K562 (cell line): ENCODE data around the gene TXNDC8. TPM values are rescaled to one million over a fixed set of nuclear protein-coding genes. Genes with fewer than 3 reads are reported as not detected.

ENCODE experiments used
- ASH1L ChIP-seq: fragments of 450-650 bp; IDR thresholded peaks from 2 replicates; pipeline ENCODE4 v1.6.1; 2018; ENCODE audit warnings: borderline replicate concordance, mild to moderate bottlenecking, low read depth; ENCODE audit not compliant: partially characterized antibody
- FOXP1 ChIP-seq: sonication (generic); formaldehyde crosslinking; IDR thresholded peaks from 2 replicates; pipeline ENCODE4 v1.8.0; 2022; ENCODE audit warnings: mild to moderate bottlenecking, missing genetic modification reagents
- HEY1 ChIP-seq: fragments of 250-450 bp; sonication (Bioruptor Pico); IDR thresholded peaks from 2 replicates; pipeline ENCODE4 v1.5.0; 2020; ENCODE audit warnings: mild to moderate bottlenecking, moderate library complexity, borderline replicate concordance
- HMG20A ChIP-seq: fragments of 450-650 bp; formaldehyde crosslinking; conservative IDR thresholded peaks from 2 replicates; pipeline ENCODE4 v1.4.0; 2020; ENCODE audit warnings: mild to moderate bottlenecking, mixed read lengths
- NR2C1 ChIP-seq, 2 experiments: fragments of 450-650 bp; IDR thresholded peaks; 2 replicates each; pipeline ENCODE4 v1.6.1; 2017; ENCODE audit warnings: mild to moderate bottlenecking in 2 of 2, antibody characterized with exemption in 1 of 2, inconsistent platforms in 1 of 2, missing compliant biosample characterization in 1 of 2, missing genetic modification characterization in 1 of 2
- ZBTB17 ChIP-seq: fragments of 450-650 bp; formaldehyde crosslinking; IDR thresholded peaks from 2 replicates; pipeline ENCODE4 v1.4.0; 2020; ENCODE audit warnings: mild to moderate bottlenecking
- ZFPM2 ChIP-seq: fragments of 250-450 bp; sonication (Bioruptor Pico); IDR thresholded peaks from 2 replicates; pipeline ENCODE4 v1.5.1; 2022; ENCODE audit warnings: mild to moderate bottlenecking
- ZNF644 ChIP-seq: fragments of 200-800 bp; sonication (Bioruptor generic); IDR thresholded peaks from 2 replicates; pipeline ENCODE4 v1.6.1; 2016; ENCODE audit warnings: low read depth, missing genetic modification characterization, missing compliant biosample characterization
- ZNF766 ChIP-seq: fragments of 200-800 bp; sonication (Bioruptor generic); conservative IDR thresholded peaks from 2 replicates; pipeline ENCODE4 v1.6.1; 2016; ENCODE audit warnings: missing genetic modification characterization, missing compliant biosample characterization
- polyA plus RNA-seq, 8 experiments: library from polyadenylated mRNA; depleted of rRNA in 4 of 8; stranded (reverse) in 5 of 8; unstranded in 3 of 8; fragments of >200 nt; fragmentation: Nextera tagmentation in 2 of 8; fragmentation: Illumina TruSeq in 1 of 8; extraction: Ambion mirVana in 2 of 8; extraction: Trizol in 1 of 8; gene quantifications; 2 replicates each; pipeline versions ENCODE4 v1.2.1 to v1.2.3, GENCODE V29; 2011 to 2014; ENCODE audit warnings: inconsistent platforms in 1 of 8, missing spikeins in 1 of 8
- total RNA-seq, 7 experiments: library from RNA; depleted of rRNA in 6 of 7; stranded (reverse); fragments of >200 nt in 6 of 7; fragmentation: Illumina TruSeq in 2 of 7; extraction: Trizol in 2 of 7; gene quantifications; 2 replicates each; pipeline versions ENCODE4 v1.2.1 to v1.2.3, GENCODE V29; 2011 to 2021; ENCODE audit warnings: low replicate concordance in 1 of 7
- TF ChIP-seq, protein P1 (sequence below): sonication (generic); formaldehyde crosslinking; IDR thresholded peaks from 2 replicates; pipeline ENCODE4 v1.9.0; 2022; ENCODE audit warnings: mild to moderate bottlenecking, missing genetic modification reagents
- TF ChIP-seq, protein P2 (sequence below), 2 experiments: fragments of 450-650 bp in 1 of 2; sonication (generic) in 1 of 2; formaldehyde crosslinking; conservative IDR thresholded peaks; 2 replicates each; pipeline versions ENCODE4 v1.4.0 to v1.8.1; 2020 to 2022; ENCODE audit warnings: mild to moderate bottlenecking in 1 of 2, missing genetic modification reagents in 1 of 2
- TF ChIP-seq, protein P3 (sequence below): fragments of 450-650 bp; IDR thresholded peaks from 2 replicates; pipeline ENCODE4 v1.6.1; 2017; ENCODE audit warnings: antibody characterized with exemption
- TF ChIP-seq, protein P4 (sequence below): fragments of 250-450 bp; sonication (Bioruptor Pico); IDR thresholded peaks from 2 replicates; pipeline ENCODE4 v1.5.0; 2021
- TF ChIP-seq, protein P5 (sequence below), 2 experiments: fragments of 450-650 bp; IDR thresholded peaks; 2 replicates each; pipeline ENCODE4 v1.6.1; 2016; ENCODE audit warnings: mild to moderate bottlenecking in 2 of 2, borderline replicate concordance in 1 of 2, low read depth in 1 of 2, moderate library complexity in 1 of 2

Gene TXNDC8
- total and polyA plus RNA-seq, 9 of the 15 experiments (the other 6 are each of a cell fraction or from before 2014, with no cell fraction given): not detected

DNA sequence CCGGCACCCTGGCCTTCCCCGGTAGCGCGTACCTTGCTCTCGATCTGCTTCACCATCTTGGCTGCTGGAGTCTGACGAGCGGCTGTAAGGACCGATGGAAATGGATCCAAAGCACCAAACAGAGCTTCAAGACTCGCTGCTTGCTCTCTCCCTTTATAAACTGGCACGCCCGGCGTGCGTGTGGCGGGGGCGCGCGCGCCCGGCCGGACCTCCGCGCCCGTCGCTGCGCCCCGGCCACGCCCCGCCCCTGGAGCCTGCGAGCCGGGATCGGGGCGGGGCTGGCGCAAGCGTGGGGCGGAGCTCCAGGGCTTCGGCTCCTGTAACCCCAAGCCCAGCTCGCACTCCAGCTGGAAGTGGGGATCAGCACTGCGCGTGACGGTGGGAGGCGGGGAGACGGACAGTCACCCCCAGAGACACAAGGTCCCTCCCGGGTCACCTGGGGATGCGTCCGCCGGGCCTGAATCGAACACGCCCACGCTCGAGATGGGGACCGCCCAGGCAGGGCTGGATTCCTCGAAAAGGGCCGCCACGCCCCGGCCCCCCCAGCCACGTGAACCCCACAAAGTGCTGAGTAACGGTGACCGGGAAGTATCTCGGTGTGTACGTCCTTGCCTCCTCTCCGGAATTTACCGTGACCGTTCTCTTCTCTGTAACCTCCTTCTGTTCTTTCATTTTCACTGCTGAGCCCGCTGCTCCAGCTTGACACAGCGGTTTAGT, 81.1 kb downstream of the TXNDC8 start, which contains the start of gene TXN (continued):
- TF ChIP-seq, protein P1, sequence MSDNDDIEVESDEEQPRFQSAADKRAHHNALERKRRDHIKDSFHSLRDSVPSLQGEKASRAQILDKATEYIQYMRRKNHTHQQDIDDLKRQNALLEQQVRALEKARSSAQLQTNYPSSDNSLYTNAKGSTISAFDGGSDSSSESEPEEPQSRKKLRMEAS (CRISPR knock-in tag): peak; percentile 95
- TF ChIP-seq ZFPM2 (no peak), NR2C1 (IDR thresholded peaks at IDR 0.05) (peak; percentile 92), NR2C1 (tag; IDR thresholded peaks at IDR 0.05) (peak; percentile 92), HMG20A (CRISPR knock-in tag) (no peak), FOXP1 (CRISPR knock-in tag) (peak; percentile 21; the same call in 1 of the 2 replicates), ASH1L (peak; percentile 14), ZNF644 (tag) (no peak), ZBTB17 (CRISPR knock-in tag) (no peak), ZNF766 (CRISPR knock-in tag) (no peak; the same call in 1 of the 2 replicates), HEY1 (no peak)
- TF ChIP-seq, protein P2, sequence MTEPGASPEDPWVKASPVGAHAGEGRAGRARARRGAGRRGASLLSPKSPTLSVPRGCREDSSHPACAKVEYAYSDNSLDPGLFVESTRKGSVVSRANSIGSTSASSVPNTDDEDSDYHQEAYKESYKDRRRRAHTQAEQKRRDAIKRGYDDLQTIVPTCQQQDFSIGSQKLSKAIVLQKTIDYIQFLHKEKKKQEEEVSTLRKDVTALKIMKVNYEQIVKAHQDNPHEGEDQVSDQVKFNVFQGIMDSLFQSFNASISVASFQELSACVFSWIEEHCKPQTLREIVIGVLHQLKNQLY (CRISPR knock-in tag; conservative IDR thresholded peaks at IDR 0.05): no peak
- TF ChIP-seq, protein P3, sequence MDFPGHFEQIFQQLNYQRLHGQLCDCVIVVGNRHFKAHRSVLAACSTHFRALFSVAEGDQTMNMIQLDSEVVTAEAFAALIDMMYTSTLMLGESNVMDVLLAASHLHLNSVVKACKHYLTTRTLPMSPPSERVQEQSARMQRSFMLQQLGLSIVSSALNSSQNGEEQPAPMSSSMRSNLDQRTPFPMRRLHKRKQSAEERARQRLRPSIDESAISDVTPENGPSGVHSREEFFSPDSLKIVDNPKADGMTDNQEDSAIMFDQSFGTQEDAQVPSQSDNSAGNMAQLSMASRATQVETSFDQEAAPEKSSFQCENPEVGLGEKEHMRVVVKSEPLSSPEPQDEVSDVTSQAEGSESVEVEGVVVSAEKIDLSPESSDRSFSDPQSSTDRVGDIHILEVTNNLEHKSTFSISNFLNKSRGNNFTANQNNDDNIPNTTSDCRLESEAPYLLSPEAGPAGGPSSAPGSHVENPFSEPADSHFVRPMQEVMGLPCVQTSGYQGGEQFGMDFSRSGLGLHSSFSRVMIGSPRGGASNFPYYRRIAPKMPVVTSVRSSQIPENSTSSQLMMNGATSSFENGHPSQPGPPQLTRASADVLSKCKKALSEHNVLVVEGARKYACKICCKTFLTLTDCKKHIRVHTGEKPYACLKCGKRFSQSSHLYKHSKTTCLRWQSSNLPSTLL: no peak
- TF ChIP-seq, protein P4, sequence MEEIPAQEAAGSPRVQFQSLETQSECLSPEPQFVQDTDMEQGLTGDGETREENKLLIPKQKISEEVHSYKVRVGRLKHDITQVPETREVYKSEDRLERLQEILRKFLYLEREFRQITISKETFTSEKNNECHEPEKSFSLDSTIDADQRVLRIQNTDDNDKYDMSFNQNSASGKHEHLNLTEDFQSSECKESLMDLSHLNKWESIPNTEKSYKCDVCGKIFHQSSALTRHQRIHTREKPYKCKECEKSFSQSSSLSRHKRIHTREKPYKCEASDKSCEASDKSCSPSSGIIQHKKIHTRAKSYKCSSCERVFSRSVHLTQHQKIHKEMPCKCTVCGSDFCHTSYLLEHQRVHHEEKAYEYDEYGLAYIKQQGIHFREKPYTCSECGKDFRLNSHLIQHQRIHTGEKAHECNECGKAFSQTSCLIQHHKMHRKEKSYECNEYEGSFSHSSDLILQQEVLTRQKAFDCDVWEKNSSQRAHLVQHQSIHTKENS (CRISPR knock-in tag): no peak
- TF ChIP-seq, protein P5, sequence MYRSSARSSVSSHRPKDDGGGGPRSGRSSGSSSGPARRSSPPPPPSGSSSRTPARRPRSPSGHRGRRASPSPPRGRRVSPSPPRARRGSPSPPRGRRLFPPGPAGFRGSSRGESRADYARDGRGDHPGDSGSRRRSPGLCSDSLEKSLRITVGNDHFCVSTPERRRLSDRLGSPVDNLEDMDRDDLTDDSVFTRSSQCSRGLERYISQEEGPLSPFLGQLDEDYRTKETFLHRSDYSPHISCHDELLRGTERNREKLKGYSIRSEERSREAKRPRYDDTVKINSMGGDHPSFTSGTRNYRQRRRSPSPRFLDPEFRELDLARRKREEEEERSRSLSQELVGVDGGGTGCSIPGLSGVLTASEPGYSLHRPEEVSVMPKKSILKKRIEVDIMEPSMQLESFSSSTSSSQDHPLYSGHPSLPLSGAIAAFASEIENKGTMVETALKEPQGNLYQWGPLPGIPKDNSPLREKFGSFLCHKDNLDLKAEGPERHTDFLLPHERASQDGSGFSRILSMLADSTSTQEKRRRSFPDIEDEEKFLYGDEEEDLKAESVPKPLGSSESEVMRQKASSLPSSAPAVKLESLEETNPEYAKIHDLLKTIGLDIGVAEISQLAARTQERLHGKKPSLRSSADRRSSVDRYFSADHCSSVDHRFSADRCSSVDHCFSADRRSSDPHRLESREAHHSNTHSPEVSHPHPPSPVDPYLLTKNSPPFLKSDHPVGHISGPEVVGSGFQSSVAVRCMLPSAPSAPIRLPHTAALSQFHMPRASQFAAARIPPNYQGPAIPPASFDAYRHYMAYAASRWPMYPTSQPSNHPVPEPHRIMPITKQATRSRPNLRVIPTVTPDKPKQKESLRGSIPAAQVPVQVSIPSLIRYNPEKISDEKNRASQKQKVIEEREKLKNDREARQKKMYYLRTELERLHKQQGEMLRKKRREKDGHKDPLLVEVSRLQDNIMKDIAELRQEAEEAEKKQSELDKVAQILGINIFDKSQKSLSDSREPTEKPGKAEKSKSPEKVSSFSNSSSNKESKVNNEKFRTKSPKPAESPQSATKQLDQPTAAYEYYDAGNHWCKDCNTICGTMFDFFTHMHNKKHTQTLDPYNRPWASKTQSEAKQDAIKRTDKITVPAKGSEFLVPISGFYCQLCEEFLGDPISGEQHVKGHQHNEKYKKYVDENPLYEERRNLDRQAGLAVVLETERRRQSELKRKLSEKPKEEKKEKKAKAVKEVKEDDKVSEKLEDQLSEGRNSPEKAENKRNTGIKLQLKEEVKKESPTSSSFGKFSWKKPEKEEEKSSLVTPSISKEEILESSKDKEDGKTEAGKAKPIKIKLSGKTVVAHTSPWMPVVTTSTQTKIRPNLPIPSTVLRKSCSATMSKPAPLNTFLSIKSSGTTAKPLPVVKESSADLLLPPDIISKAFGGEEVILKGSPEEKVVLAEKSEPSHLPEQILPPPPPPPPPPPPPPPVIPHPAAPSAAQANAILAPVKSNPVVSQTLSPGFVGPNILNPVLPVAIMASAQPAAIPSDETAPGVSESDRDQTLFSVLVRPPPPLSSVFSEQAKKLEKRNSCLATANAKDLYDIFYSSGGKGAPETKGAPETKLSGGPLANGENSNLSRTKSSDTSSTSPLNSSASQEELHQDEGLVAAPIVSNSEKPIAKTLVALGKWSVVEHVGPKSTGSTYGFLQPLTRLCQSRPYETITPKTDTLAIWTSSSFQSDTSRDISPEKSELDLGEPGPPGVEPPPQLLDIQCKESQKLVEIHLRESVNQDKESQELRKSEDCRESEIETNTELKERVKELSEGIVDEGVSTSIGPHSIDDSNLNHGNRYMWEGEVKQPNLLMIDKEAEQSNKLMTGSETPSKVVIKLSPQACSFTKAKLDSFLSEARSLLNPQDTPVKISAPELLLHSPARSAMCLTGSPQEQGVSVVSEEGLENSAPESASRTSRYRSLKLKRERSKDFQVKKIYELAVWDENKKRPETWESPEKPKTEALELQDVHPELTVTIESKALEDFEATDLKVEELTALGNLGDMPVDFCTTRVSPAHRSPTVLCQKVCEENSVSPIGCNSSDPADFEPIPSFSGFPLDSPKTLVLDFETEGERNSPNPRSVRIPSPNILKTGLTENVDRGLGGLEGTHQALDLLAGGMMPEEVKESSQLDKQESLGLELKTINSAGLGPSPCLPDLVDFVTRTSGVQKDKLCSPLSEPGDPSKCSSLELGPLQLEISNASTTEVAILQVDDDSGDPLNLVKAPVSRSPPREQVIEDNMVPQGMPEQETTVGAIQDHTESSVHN (IDR thresholded peaks at IDR 0.05; ENCODE audit: borderline replicate concordance in 1 of 2, low read depth in 1 of 2): peak in 1 of 2 experiments; percentile 75; a peak in 2 of 4 replicates
